Measurements from ENCODE around the gene RGS6.

The RGS6 gene

DNA sequence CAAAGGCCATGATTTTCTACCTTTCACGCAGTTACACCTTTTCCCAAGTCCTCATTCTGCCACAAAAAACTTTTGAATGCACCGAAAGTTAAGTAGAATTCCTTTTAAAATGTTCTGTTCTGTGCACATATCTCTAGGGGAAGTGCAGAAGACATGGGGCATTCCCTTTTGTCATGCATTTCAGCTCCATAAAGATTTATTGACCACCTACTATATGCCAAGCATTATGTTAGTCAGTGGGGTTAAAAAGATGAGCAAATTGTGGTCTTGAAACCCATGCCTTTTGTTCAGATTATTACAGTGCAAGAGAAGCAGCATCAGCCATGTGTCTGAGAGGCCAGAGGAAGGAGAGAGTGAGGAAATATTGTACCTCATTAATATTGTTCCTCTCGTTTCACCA, 338.5 kb downstream of the RGS6 start:
- H4K12ac ChIP-seq (ENCODE audit: low read depth, low read length) = no peak overlapping the region
- H3K4me1 ChIP-seq (ENCODE audit: control insufficient read depth in 1 of 2, insufficient read depth in 2 of 2, low read length in 2 of 2) = no peaks in the 10 kb centered on the region
- no peak overlapping the region for H3K18ac ChIP-seq (ENCODE audit: low read length)
- no peak overlapping the region for H4K8ac ChIP-seq (ENCODE audit: low read depth, low read length)
- no peak overlapping the region for H4K91ac ChIP-seq (ENCODE audit: low read depth, low read length)
- no peaks in the 10 kb centered on the region for H3K9me3 ChIP-seq (ENCODE audit: insufficient read depth, low read depth, low read length)
- no peak overlapping the region for H2AK5ac ChIP-seq (ENCODE audit: low read length)
- H3K14ac ChIP-seq (ENCODE audit: low read length) = no peak overlapping the region
- no peak overlapping the region for H3K4ac ChIP-seq (ENCODE audit: low read depth, low read length)
- H3K23ac ChIP-seq (ENCODE audit: low read length) = no peak overlapping the region
- WGBS (ENCODE audit: extremely low coverage, insufficient coverage, insufficient read length) = no CpG with 5 or more reads among the region's 3 CpGs
- H3K4me2 ChIP-seq (ENCODE audit: low read length) = no peak overlapping the region
- H3K9ac ChIP-seq (ENCODE audit: low read length) = no peak overlapping the region
- H2BK120ac ChIP-seq (ENCODE audit: insufficient read depth, low read length, poor library complexity) = no peak overlapping the region
- H3K4me3 ChIP-seq (ENCODE audit: low read depth, low read length) = no peak overlapping the region
- no peaks in the 10 kb centered on the region for H3K36me3 ChIP-seq (ENCODE audit: control insufficient read depth in 1 of 2, insufficient read depth in 2 of 2, low read length in 2 of 2)
- H2BK5ac ChIP-seq (ENCODE audit: low read depth, low read length, poor library complexity) = no peak overlapping the region
- no peaks in the 10 kb centered on the region for H3K27me3 ChIP-seq (ENCODE audit: insufficient read depth, low read length)
- no peaks in the 10 kb centered on the region for H3K79me2 ChIP-seq (ENCODE audit: control insufficient read depth, insufficient read depth, low read length, poor library complexity)
- H2BK12ac ChIP-seq (ENCODE audit: low read length) = no peak overlapping the region
- no peaks in the 10 kb centered on the region for H3K79me1 ChIP-seq (ENCODE audit: low read length)
- H3K27ac ChIP-seq (ENCODE audit: low read depth, low read length) = no peak overlapping the region
- H2AFZ ChIP-seq (ENCODE audit: insufficient read depth, low read length, poor library complexity) = no peak overlapping the region
- DNase-seq = no peak

DNA sequence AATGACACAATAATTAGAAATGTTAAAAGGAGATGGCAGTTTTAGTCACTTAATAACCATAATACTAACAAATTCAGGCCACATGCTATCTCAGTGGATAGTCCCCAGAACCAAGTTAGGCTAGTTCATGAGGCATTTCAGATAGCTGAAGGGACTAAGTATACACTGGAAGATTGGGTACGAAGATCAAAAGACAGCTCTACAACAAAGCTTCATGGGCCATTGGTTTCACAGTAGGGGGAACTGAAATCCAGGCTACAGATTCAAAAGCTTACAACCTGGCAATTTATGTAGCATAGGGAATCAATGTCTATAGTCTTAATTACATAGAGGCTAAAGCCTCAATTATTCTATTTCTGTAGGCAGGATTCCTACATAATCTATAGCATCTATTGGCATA, 343.0 kb downstream of the RGS6 start:
- no peaks in the 10 kb centered on the region for H3K27me3 ChIP-seq (ENCODE audit: insufficient read depth, low read length)
- no peak overlapping the region for H2BK12ac ChIP-seq (ENCODE audit: low read length)
- H3K27ac ChIP-seq (ENCODE audit: low read depth, low read length) = no peak overlapping the region
- H3K4me1 ChIP-seq (ENCODE audit: control insufficient read depth in 1 of 2, insufficient read depth in 2 of 2, low read length in 2 of 2) = no peaks in the 10 kb centered on the region
- no peak overlapping the region for H3K18ac ChIP-seq (ENCODE audit: low read length)
- H2AK5ac ChIP-seq (ENCODE audit: low read length) = no peak overlapping the region
- H4K91ac ChIP-seq (ENCODE audit: low read depth, low read length) = no peak overlapping the region
- DNase-seq = no peak
- no peak overlapping the region for H2AFZ ChIP-seq (ENCODE audit: insufficient read depth, low read length, poor library complexity)
- no CpG with 5 or more reads among the region's 1 CpG for WGBS (ENCODE audit: extremely low coverage, insufficient coverage, insufficient read length)
- H3K4me2 ChIP-seq (ENCODE audit: low read length) = no peak overlapping the region
- no peak overlapping the region for H4K8ac ChIP-seq (ENCODE audit: low read depth, low read length)
- H3K9me3 ChIP-seq (ENCODE audit: insufficient read depth, low read depth, low read length) = no peaks in the 10 kb centered on the region
- no peak overlapping the region for H3K4ac ChIP-seq (ENCODE audit: low read depth, low read length)
- no peak overlapping the region for H3K14ac ChIP-seq (ENCODE audit: low read length)
- H3K4me3 ChIP-seq (ENCODE audit: low read depth, low read length) = no peak overlapping the region
- H3K79me2 ChIP-seq (ENCODE audit: control insufficient read depth, insufficient read depth, low read length, poor library complexity) = no peaks in the 10 kb centered on the region
- H2BK5ac ChIP-seq (ENCODE audit: low read depth, low read length, poor library complexity) = no peak overlapping the region
- H3K79me1 ChIP-seq (ENCODE audit: low read length) = no peaks in the 10 kb centered on the region
- no peak overlapping the region for H3K23ac ChIP-seq (ENCODE audit: low read length)
- H3K36me3 ChIP-seq (ENCODE audit: control insufficient read depth in 1 of 2, insufficient read depth in 2 of 2, low read length in 2 of 2) = no peaks in the 10 kb centered on the region
- H2BK120ac ChIP-seq (ENCODE audit: insufficient read depth, low read length, poor library complexity) = no peak overlapping the region
- H4K12ac ChIP-seq (ENCODE audit: low read depth, low read length) = no peak overlapping the region
- no peak overlapping the region for H3K9ac ChIP-seq (ENCODE audit: low read length)

- Histone ChIP-seq H3K79me1 (ENCODE audit: low read length) (no peaks in the 10 kb centered on the region), H3K18ac (ENCODE audit: low read length) (no peak overlapping the region), H3K14ac (ENCODE audit: low read length) (no peak overlapping the region), H3K79me2 (ENCODE audit: control insufficient read depth, insufficient read depth, low read length, poor library complexity) (no peaks in the 10 kb centered on the region), H3K23ac (ENCODE audit: low read length) (no peak overlapping the region), H3K27me3 (ENCODE audit: insufficient read depth, low read length) (no peaks in the 10 kb centered on the region), H2BK120ac (ENCODE audit: insufficient read depth, low read length, poor library complexity) (no peak overlapping the region), H3K27ac (ENCODE audit: low read depth, low read length) (no peak overlapping the region), H2BK5ac (ENCODE audit: low read depth, low read length, poor library complexity) (no peak overlapping the region), H3K36me3 (ENCODE audit: control insufficient read depth in 1 of 2, insufficient read depth in 2 of 2, low read length in 2 of 2) (no peaks in the 10 kb centered on the region), H3K9ac (ENCODE audit: low read length) (no peak overlapping the region), H2BK12ac (ENCODE audit: low read length) (no peak overlapping the region), H3K4me1 (ENCODE audit: control insufficient read depth in 1 of 2, insufficient read depth in 2 of 2, low read length in 2 of 2) (no peaks in the 10 kb centered on the region), H3K4ac (ENCODE audit: low read depth, low read length) (no peak overlapping the region), H4K12ac (ENCODE audit: low read depth, low read length) (no peak overlapping the region), H2AK5ac (ENCODE audit: low read length) (no peak overlapping the region), H3K4me2 (ENCODE audit: low read length) (no peak overlapping the region), H3K4me3 (ENCODE audit: low read depth, low read length) (no peak overlapping the region), H4K91ac (ENCODE audit: low read depth, low read length) (no peak overlapping the region), H3K9me3 (ENCODE audit: insufficient read depth, low read depth, low read length) (no peaks in the 10 kb centered on the region), H2AFZ (ENCODE audit: insufficient read depth, low read length, poor library complexity) (no peak overlapping the region), H4K8ac (ENCODE audit: low read depth, low read length) (no peak overlapping the region)
- no peak for DNase-seq
- no CpG with 5 or more reads among the region's 3 CpGs for WGBS (ENCODE audit: extremely low coverage, insufficient coverage, insufficient read length)
Measured at GRCh38 chr14:72278316-72278715, 346.1 kb downstream of the RGS6 start.

- H3K79me2 ChIP-seq (ENCODE audit: control insufficient read depth, insufficient read depth, low read length, poor library complexity) = no peaks in the 10 kb centered on the region
- peaks cover 7% of the 10 kb centered on the region for H3K9me3 ChIP-seq (ENCODE audit: insufficient read depth, low read depth, low read length)
- no peak for DNase-seq
- no peak overlapping the region for H2AFZ ChIP-seq (ENCODE audit: insufficient read depth, low read length, poor library complexity)
- H3K4me1 ChIP-seq (ENCODE audit: control insufficient read depth in 1 of 2, insufficient read depth in 2 of 2, low read length in 2 of 2) = no peaks in the 10 kb centered on the region
- no peaks in the 10 kb centered on the region for H3K79me1 ChIP-seq (ENCODE audit: low read length)
- no peak overlapping the region for H2BK12ac ChIP-seq (ENCODE audit: low read length)
- H3K4me2 ChIP-seq (ENCODE audit: low read length) = no peak overlapping the region
- H3K9ac ChIP-seq (ENCODE audit: low read length) = no peak overlapping the region
- no peak overlapping the region for H3K23ac ChIP-seq (ENCODE audit: low read length)
- no peak overlapping the region for H2BK5ac ChIP-seq (ENCODE audit: low read depth, low read length, poor library complexity)
- H4K8ac ChIP-seq (ENCODE audit: low read depth, low read length) = no peak overlapping the region
- no peak overlapping the region for H2AK5ac ChIP-seq (ENCODE audit: low read length)
- no peak overlapping the region for H3K4me3 ChIP-seq (ENCODE audit: low read depth, low read length)
- no peak overlapping the region for H3K14ac ChIP-seq (ENCODE audit: low read length)
- WGBS (ENCODE audit: extremely low coverage, insufficient coverage, insufficient read length) = no CpG with 5 or more reads among the region's 4 CpGs
- H3K27me3 ChIP-seq (ENCODE audit: insufficient read depth, low read length) = no peaks in the 10 kb centered on the region
- H3K18ac ChIP-seq (ENCODE audit: low read length) = no peak overlapping the region
- no peak overlapping the region for H3K4ac ChIP-seq (ENCODE audit: low read depth, low read length)
- no peaks in the 10 kb centered on the region for H3K36me3 ChIP-seq (ENCODE audit: control insufficient read depth in 1 of 2, insufficient read depth in 2 of 2, low read length in 2 of 2)
- no peak overlapping the region for H4K91ac ChIP-seq (ENCODE audit: low read depth, low read length)
- H3K27ac ChIP-seq (ENCODE audit: low read depth, low read length) = no peak overlapping the region
- no peak overlapping the region for H4K12ac ChIP-seq (ENCODE audit: low read depth, low read length)
- no peak overlapping the region for H2BK120ac ChIP-seq (ENCODE audit: insufficient read depth, low read length, poor library complexity)
Measured at GRCh38 chr14:72284176-72284575, 351.9 kb downstream of the RGS6 start.
